ENCODE data around the gene LCP1. TPM values are rescaled to one million over a fixed set of nuclear protein-coding genes. Genes with fewer than 3 reads are reported as not detected.

Gene LCP1
- total RNA-seq, 4 donors from 2014 or later: 17.3 to 34.8 (median 24.7) TPM

DNA sequence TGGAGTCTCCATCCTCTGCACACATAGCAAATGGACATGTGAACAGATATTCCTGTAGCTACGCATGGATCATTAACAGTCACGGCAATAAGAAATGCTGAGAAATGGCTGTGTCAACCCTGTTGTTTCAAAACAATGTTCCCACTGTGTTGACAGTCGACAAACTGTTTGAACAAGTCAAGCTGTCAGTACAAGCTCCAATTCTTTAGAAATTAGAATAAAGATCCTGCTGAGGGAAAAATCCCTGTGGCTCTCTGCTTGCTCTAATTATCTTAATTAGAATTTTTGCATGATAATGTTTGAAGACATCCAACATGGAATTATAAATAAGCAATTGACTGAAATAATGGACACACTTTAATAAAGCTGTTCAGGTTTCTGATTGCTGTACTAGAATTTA, 39.2 kb downstream of the LCP1 start:
- Histone ChIP-seq H3K4me1 (no peaks in the 10 kb centered on the region), H3K9me3 (no peaks in the 10 kb centered on the region), H3K27ac (no peak overlapping the region), H3K27me3 (no peaks in the 10 kb centered on the region), H3K36me3 (no peaks in the 10 kb centered on the region), H3K4me3 (no peak overlapping the region)
- DNase-seq: no peak
- intact Hi-C loops (cut with DNase I; ENCODE audit: low total_unique reads): no loop called here
- TF ChIP-seq POLR2A (IDR thresholded peaks at IDR 0.05): no peak
- TF ChIP-seq, protein P1, sequence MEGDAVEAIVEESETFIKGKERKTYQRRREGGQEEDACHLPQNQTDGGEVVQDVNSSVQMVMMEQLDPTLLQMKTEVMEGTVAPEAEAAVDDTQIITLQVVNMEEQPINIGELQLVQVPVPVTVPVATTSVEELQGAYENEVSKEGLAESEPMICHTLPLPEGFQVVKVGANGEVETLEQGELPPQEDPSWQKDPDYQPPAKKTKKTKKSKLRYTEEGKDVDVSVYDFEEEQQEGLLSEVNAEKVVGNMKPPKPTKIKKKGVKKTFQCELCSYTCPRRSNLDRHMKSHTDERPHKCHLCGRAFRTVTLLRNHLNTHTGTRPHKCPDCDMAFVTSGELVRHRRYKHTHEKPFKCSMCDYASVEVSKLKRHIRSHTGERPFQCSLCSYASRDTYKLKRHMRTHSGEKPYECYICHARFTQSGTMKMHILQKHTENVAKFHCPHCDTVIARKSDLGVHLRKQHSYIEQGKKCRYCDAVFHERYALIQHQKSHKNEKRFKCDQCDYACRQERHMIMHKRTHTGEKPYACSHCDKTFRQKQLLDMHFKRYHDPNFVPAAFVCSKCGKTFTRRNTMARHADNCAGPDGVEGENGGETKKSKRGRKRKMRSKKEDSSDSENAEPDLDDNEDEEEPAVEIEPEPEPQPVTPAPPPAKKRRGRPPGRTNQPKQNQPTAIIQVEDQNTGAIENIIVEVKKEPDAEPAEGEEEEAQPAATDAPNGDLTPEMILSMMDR (IDR thresholded peaks at IDR 0.05): no peak

DNA sequence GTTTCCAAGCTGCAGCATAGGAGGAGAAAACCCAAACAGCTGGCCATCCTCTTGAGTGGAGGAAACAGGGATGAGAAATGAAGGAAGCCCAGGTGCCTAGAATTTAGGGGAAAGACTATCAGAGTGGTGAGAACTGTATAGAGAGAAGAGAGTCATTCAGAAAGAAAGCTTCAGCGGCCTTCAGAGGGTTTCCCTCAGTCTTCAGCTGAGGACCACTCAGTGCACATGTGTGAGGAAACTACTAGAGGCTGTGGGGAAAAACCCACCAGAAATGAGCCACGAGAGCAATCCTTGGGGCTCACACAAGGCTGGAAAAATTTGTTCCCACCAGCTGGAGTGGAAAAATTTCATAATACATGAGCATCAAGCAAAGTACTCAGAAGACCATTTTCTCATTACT, 41.9 kb downstream of the LCP1 start:
- Histone ChIP-seq H3K9me3 (no peaks in the 10 kb centered on the region), H3K4me3 (no peak overlapping the region)
- no peak for DNase-seq

DNA sequence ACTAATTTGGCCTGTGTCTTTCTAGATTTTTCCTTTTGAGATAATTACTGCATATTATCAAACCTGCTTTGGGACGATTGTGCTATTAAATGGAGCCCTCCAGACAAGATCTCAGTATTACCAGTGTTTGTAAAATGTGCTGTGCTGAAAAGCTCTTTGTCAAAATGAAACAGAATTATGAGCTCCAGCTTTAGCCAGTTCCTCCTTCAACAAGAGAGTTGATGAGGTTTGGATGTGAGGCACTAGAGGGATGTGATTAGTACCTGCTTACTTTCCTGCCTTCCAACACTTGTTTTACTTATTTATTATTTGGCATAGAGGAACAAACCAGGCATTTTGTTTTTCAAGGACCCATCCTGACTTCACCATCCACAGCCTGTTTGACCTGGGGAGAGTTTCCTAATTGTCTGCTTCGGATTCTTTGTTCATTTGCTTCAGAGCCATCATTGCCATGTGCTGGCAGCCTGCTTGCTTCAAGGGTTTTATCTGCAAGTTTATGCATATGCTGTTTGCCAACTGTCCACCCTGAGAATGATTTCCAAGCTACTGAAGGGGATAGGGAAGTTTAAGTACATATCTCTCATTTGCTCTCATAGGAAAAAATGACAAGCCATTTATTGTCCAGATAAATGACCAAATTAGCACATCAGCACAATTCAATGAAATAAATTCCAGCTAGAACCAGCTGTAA, 44.2 kb downstream of the LCP1 start:
- Histone ChIP-seq H3K27me3 (no peaks in the 10 kb centered on the region), H3K9me3 (no peaks in the 10 kb centered on the region), H3K4me3 (no peak overlapping the region), H3K4me1 (no peaks in the 10 kb centered on the region), H3K36me3 (no peaks in the 10 kb centered on the region), H3K27ac (no peak overlapping the region)
- intact Hi-C loops (cut with DNase I; ENCODE audit: low total_unique reads): no loop called here
- TF ChIP-seq POLR2A (IDR thresholded peaks at IDR 0.05): no peak
- TF ChIP-seq, protein P1 (IDR thresholded peaks at IDR 0.05): no peak
- no peak for DNase-seq

More for the DNA sequence above, 41.9 kb downstream of the LCP1 start:
- Histone ChIP-seq H3K4me1 (no peaks in the 10 kb centered on the region), H3K27ac (no peak overlapping the region), H3K36me3 (no peaks in the 10 kb centered on the region), H3K27me3 (no peaks in the 10 kb centered on the region)
- intact Hi-C loops (cut with DNase I; ENCODE audit: low total_unique reads): no loop called here
- TF ChIP-seq, protein P1 (IDR thresholded peaks at IDR 0.05): no peak
- TF ChIP-seq POLR2A (IDR thresholded peaks at IDR 0.05): no peak

DNA sequence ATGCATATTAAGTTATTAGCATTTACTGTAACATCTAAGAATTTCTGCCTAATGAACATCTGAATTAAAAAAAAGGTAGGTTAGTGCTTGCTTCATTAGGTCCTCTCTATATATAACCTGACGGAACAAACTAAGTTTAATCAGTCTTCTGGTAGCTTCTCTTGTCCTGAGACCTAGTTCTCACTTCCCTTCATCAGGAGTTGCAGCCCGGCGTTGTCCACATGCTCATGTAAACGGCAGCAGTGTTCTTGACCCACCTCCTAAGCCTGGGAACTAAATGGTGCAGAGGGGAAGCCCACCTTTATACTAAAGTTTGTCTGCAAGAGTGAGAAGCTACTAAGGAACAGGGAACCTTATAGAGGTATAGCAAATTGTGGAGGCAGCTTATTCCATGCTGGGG, 45.3 kb downstream of the LCP1 start:
- Histone ChIP-seq H3K4me3 (no peak overlapping the region), H3K27ac (no peak overlapping the region), H3K4me1 (no peaks in the 10 kb centered on the region), H3K27me3 (no peaks in the 10 kb centered on the region), H3K36me3 (no peaks in the 10 kb centered on the region), H3K9me3 (no peaks in the 10 kb centered on the region)
- TF ChIP-seq, protein P1 (IDR thresholded peaks at IDR 0.05): no peak
- no peak for TF ChIP-seq POLR2A (IDR thresholded peaks at IDR 0.05)
- no peak for DNase-seq
- intact Hi-C loops (cut with DNase I; ENCODE audit: low total_unique reads): no loop called here

DNA sequence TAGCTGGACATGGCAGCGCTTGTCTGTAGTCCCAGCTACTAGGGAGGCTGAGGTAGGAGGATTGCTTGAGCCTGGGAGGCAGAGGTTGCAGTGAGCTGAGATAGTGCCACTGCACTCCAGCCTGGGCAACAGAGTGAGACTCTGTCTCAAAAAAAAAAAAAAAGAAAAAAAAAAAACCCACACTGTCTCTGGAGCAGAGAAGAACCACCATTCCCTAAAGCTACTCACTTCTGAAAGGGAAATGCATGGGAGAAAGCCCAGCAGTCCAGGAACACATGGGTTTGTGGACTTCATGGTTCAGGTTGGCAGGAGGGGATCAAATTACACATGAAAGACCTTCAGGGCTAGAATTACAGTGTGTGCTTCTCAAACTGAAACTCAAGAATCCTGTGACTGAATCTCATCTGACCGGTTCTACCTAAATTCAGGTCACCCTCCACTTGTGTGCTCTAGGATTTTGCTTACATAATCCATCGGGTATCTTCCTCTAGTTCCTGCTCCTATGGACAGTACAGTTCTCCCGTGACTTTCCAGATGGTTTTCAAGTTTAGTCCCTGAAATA, 46.9 kb downstream of the LCP1 start:
- no peak for DNase-seq
- H3K4me3 ChIP-seq: no peak overlapping the region
- TF ChIP-seq, protein P1 (IDR thresholded peaks at IDR 0.05): no peak
- no peak for TF ChIP-seq POLR2A (IDR thresholded peaks at IDR 0.05)
- intact Hi-C loops (cut with DNase I; ENCODE audit: low total_unique reads): no loop called here
- H3K27me3 ChIP-seq: no peaks in the 10 kb centered on the region
- no peaks in the 10 kb centered on the region for H3K36me3 ChIP-seq
- no peak overlapping the region for H3K27ac ChIP-seq
- H3K4me1 ChIP-seq: no peaks in the 10 kb centered on the region
- no peaks in the 10 kb centered on the region for H3K9me3 ChIP-seq

Data from uterus (tissue), 4 donors.